ENCODE measurements around the gene METTL2A.
"Not testable (repeated sequence)": the region's sequence is repeated elsewhere in the genome, so short reads cannot be mapped to it uniquely, and the experiment has no call there.

METTL2A gene

DNA sequence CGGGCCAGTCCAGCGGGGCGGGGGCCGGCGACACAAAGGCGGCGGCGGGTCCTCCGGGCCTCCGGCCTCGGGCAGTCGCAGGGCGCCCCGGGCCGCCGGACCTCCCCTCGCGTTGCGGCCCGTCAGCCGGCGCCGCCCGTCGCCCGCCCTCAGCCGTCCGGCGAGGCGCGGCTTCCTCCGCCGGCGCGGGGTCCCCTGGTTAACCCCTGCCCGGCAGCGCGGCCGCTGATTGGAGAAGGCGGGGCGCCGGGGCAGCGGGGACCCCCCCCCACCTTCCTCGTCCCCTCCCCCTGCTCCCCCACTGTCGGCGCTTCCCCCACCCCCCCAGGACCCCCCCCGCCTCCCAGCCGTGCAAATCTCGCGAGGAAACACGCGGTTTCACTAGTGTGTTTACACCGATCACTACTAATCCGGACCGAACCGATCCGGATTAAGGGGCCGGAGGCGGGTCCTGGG is 54.8 kb downstream of the METTL2A start, which contains the start of gene TLK2:
Gene TLK2, plus strand, starts transcription at position 402 of the 456 bp plus-strand sequence. CDS start 2,301 bp downstream, outside the sequence.
- no peak for TF ChIP-seq CTCF (IDR thresholded peaks at IDR 0.05; ENCODE audit: low read depth, low read length)
- DNase-seq (ENCODE audit: extremely low read depth, low read depth), result peak; percentile 57

- not testable (repeated sequence) for DNase-seq (ENCODE audit: extremely low read depth, low read depth)
Measured at GRCh38 chr17:62478880-62479638, 55.4 kb downstream of the METTL2A start.

DNA sequence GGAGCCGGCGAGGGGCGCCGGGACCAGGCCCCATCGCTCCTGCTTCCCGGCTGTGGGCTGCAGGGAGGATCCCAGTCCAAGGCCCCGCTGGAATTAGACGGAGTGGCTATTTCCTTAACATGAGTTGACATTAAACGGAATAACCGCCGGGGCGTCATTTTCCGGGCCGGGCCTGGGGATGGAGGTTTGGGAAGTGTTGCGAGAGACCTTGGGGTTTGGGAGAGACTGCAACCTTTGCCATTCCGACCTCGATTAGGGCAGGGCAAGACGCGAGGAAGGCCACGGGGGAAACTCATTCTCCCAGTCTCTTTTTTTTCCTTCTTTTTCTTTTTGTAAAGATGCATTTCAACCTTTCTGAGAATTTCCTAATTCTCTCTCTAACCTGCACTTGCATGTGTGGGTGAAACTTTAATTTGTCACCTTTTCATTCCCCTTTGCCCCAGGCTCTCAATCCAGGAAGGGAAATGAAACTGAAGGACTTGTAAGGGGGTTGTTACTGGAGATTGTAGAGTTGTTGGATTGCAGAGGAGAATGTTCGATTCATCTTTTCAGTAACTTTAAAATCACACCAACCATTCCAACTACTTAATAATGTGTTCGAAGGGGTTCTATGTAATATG is 56.1 kb downstream of the METTL2A start:
- not testable (repeated sequence) for DNase-seq (ENCODE audit: extremely low read depth, low read depth)

DNA sequence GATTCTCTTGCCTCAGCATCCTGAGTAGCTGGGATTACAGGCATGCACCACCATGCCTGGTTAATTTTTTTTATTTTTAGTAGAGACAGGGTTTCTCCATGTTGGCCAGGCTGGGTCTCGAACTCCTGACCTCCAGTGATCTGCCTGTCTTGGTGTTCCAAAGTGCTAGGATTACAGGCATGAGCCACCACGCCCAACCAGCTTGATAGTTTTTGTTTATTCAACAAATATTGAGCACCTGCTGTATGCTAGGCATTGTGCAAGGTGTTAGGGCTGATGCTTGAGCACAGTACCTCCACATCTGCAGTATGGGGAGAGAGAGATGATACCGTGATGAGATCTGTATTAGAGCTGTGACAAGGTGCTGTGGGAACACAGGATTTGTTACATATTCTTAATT is 58.9 kb downstream of the METTL2A start:
- DNase-seq (ENCODE audit: extremely low read depth, low read depth), result not testable (repeated sequence)

GRCh38 chr17:62490990-62491389 is 67.3 kb downstream of the METTL2A start:
- not testable (repeated sequence) for DNase-seq (ENCODE audit: extremely low read depth, low read depth)

DNA sequence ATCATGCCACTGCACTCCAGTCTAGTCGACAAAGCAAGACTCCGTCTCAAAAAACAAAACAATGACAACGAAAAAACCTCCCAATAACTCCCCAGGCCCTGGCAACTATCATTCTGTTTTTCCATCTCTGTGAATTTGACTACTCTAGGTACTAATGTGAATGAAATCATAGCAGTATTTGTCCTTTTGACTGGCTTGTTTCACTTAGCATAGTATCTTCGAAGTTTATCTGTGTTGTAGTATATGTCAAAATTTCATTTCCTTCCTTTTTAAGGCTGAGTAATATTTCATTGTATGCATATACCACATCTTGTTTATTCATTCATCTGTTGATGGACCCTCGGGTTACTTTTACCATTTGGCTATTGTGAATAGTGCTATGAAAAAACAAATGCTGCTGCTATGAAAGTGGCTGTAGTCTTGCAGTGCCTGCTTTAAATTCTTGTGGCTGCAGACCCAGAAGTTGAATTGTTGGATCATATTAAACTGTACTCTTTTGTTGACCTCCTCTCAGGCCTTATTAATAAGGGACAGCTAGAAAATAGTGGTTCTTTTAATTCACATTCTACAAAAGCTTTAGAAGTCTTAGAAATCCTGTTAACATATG is 69.5 kb downstream of the METTL2A start:
- DNase-seq (ENCODE audit: extremely low read depth, low read depth), result not testable (repeated sequence)

DNA sequence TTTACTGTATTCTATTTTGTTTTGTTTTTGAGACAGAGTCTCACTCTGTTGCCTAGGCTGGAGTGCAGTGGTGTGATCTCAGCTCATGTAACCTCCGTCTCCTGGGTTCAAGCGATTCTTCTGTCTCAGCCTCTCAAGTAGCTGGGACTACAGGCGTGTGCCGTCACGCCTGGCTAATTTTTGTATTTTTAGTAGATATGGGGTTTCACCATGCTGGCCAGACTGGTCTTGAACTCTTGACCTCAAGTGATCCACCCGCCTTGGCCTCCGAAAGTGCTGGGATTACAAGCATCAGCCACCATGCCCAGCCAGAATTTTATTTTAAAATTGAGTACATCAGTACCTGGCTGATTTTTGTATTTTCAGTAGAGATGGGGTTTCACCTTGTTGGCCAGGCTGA is 70.4 kb downstream of the METTL2A start:
- not testable (repeated sequence) for DNase-seq (ENCODE audit: extremely low read depth, low read depth)

DNA sequence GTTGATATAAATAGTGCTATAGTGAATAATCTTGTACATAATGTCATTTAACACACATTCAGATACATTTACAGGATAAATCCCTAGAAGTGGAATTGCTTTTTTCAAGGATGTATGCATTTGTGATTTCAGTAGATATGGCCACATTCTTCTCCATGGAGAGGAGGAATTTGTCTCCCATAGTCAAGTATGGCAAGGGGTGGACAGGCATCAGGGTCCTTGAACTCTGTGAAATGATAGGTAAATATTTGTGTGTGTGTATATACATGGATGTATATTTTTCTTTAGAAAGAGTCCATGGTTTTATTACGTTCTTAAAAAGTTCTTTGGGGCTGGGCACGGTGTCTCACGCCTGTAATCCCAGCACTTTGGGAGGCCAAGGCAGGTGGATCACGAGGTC is 72.6 kb downstream of the METTL2A start:
- DNase-seq (ENCODE audit: extremely low read depth, low read depth), result not testable (repeated sequence)

DNA sequence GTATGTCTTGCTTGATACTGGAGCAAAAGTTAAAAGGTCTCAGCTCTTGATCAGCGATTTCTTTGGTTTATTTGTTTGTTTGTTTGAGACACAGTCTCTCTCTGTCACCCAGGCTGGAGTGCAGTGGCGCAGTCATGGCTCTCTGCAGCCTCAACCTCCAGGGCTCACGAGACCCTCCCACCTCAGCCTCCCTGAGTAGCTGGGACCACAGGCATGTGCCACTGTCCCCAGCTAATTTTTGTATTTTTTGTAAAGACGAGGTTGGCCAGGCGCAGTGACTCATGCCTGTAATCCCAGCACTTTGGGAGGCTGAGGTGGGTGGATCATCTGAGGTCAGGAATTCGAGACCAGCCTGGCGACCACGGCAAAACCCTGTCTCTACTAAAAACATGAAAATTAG is 75.1 kb downstream of the METTL2A start:
- DNase-seq (ENCODE audit: extremely low read depth, low read depth), result not testable (repeated sequence)
